Right lung (tissue), 5 donors: ENCODE measurements around the gene SOX5. TPM values are rescaled to one million over a fixed set of nuclear protein-coding genes. Genes with fewer than 3 reads are reported as not detected.

ENCODE experiments used
- DNase-seq, 2 donors: peaks; one replicate each; pipeline ENCODE4 v3.0.0-alpha.2; 2013
- polyA plus RNA-seq, 5 donors: library from polyadenylated mRNA; unstranded; fragments of 120-200 nt; gene quantifications; one replicate each; pipeline versions ENCODE4 v1.2.1 to v1.2.3, GENCODE V29; 2013; ENCODE audit warnings: inconsistent platforms in 1 of 5, low replicate concordance in 1 of 5; ENCODE audit not compliant: insufficient read length in 5 of 5, insufficient read depth in 1 of 5

SOX5 gene
- polyA plus RNA-seq, 5 donors: 18.6 to 42.1 (median 35.8) TPM

DNA sequence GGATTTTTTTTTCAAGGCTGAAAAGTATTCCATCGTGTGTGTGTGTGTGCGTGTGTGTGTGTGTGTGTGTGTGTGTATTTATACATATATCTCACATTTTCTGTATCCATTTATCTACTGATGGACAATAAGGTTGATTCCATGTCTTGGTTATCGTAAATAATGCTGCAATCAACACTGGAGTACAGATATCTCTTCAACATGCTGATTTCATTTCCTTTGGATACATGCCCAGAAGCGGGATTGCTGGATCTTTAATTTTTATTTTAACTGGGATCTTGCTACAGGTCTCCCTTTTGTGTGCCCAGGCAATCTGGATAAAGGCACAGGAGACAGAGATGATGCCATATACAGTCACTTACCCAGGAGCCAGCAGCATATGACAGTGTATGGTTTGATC, 338.1 kb downstream of the SOX5 start:
- no peak for DNase-seq

DNA sequence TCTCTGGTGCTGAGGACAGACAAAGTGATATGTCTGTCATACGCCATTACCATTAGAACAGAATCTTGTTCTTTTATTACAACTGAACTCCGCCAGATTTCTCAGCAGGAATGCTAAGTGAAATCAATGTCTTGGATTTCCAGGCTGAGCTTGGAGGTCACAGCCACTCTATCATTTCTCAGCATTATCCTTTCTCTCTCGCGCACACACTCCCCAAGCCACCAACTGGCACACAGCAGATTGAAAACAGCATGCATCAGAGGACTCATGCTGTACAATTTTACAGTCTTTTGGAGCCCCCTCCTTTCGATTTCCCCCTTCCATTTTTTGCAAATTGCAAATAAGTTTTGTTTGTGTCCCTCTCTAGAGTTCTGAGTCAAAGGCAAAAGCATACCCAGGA, 348.6 kb downstream of the SOX5 start:
- no peak for DNase-seq

GRCh38 chr12:23596568-23596967, 352.9 kb downstream of the SOX5 start:
- DNase-seq: no peak

GRCh38 chr12:23587833-23588559, 361.5 kb downstream of the SOX5 start:
- no peak for DNase-seq

DNA sequence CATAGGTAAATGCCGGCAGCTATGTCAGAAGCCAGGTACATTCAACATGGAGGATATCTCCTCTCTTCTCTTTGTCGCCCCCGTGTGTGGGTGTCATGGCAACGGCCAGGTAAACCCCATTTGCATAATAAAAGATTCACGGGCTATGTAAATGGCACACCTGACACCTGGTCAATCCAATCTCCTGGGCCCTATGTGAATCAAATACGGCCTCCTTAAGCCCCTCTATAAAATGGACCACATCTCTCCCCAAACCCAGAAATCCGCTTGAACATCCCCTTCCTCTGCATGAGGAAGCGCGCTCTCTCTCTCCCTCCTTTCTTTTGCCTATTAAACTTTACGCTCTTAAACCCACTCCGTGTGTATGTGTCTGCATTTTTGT, 363.7 kb downstream of the SOX5 start:
- DNase-seq: no peak

- DNase-seq: no peak
These were observed 364.2 kb downstream of the SOX5 start for GRCh38 chr12:23585156-23585781.

DNA sequence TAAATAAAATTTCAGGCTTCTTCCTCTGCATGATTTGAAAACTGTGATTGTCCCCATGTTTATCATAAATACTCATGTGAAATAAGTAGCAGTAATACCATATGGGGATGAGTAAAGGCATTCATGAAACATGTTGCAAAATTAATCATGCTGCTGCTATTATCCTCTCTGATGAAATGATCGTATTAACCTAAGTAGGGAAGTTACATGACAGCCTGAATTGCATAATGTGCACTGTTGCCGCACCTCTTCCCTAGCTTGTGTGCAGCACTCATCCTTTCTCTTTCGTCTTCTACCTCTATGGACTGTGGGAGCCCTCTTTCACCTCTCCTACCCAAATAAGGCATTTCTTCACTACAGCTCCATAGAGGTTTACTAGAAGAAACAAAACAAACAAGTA, 367.6 kb downstream of the SOX5 start:
- no peak for DNase-seq

- no peak for DNase-seq
These were observed 370.2 kb downstream of the SOX5 start for GRCh38 chr12:23579257-23579656.

GRCh38 chr12:23576372-23576771, 373.1 kb downstream of the SOX5 start:
- no peak for DNase-seq

GRCh38 chr12:23569356-23569755, 380.1 kb downstream of the SOX5 start:
- no peak for DNase-seq

- DNase-seq: no peak
These were observed 383.3 kb downstream of the SOX5 start for GRCh38 chr12:23566133-23566532.

- DNase-seq: peak; percentile 47 to 52
These were observed 384.9 kb downstream of the SOX5 start for GRCh38 chr12:23564451-23565152.

DNA sequence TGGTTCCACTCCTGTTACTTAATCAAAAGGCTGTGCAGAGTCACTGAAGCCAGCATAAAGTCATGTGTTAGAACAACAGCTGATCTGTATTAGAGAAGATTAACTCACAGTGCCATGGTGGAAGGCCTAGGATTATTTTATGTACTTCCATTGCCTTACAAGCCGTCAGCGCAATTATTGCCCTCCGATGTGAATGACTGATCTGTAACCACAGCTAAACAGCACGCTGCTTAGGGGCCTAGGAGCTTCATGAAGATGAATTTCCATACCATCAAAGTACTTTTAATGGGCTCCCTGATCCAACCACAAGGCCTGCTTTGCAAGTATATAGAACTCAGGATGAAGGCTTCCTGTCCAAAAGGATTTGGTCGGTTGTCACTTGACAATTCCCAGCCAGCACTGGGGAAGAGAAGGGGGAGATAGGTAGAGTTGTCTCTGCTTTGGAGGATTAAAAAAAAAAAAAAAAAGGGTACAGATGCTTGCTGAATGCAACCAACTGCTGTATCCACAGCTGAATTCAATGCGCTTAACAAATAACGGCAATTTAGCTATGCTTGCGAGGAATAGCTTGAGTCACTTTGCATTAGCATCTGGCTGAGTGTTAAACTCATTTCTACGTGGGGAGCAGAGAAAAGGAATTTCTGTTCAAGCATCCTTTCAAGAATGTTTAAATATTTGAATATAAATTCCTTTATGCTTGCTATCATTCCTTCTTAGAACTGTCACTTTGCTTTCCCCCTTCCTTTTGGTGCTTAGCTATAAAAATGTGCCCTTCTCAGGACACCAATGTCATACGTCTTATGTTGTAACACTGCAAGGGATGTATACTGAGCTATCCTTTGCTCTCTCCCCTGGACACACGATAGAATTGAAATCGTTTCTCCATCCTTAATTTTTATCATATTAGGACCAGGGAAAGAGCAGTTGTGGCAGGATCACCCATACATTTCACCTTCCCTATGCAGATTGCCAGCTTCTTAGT, 387.8 kb downstream of the SOX5 start:
- DNase-seq: peak; percentile 27

- no peak for DNase-seq
These were observed 388.9 kb downstream of the SOX5 start for GRCh38 chr12:23560611-23561010.

GRCh38 chr12:23559268-23559753, 390.2 kb downstream of the SOX5 start:
- no peak for DNase-seq

DNA sequence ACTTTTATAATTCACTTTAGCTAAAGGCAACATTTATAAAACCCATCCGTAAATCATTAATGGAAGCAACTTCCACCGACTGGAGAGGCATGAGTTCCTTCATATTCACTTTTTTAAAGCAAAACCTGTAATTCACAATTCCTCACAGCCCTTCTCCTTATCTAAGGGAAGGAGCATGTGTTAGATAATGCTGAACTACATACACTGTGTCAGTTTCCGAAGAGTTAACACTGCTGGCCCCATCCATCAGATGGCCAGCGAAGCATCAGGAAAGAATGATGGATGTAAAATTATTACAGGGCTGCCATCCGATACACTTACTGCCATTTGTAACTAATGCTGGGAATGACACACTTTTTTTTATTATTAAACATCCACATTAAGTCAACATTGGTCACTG, 392.8 kb downstream of the SOX5 start:
- no peak for DNase-seq

DNA sequence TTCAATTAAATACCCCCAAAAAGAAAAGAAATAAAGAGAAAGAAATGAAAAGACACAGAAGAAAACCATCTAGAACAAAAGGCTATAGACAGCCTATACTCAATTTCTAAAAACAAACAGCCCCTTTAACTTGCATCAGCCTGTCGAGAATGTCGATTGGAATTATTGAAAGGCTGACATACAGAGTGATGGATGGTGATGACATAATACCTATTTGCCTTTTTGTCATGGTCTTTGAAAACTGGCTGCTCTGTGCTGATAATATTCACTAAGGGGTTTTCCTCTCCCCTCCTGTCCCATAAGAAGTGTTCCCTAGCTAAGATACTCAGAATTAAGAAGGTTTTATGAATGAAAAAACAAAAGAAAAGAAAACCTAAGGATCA, 393.7 kb downstream of the SOX5 start:
- no peak for DNase-seq

DNA sequence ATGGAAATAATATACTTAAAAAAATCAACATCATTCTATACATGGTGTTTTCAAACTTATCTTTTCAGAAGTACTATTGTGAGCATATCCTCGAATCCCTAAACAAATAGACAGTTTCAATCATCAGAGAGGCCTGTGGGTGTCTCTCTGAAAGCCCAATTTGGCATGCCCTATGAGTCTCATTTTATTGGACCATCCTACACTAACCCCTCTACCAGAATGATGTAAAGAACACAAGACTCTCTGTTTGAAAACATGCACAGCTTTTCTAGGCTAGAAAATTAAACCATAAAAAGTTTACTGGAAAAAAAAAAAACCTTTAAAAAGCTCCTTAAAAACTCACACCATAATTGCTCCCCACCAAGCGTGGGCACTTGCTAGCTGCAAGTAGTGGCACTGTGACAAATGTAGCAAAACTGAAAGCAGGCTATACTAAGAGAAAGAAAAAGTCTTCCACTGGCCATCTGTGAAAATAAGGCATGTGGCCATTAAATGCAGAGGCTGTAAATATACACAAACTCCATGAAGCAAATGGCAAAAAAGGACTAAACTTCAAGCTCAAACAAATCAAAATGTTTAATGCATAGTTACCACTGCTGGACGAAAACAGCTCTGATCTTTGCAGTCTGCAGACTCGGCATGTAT, 394.2 kb downstream of the SOX5 start:
- DNase-seq: no peak

DNA sequence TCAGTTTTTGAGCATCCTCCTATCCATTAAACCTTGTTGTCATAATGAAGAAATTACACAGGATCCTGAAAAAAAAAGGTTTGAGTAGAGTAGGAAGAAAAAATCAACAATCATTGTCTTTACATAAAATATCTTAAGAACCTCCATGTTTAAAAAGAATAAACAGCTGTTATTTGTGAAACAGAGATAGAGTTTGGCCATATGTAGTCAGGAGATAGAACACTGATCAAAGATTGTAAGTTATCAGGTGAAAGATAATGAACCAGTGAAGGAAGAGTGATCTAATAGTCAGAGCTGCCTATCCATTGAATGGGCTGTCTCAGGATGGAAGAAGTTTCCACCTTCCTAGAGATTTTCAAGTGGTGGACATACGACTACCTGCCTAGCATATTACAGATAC, 397.1 kb downstream of the SOX5 start:
- DNase-seq: no peak

DNA sequence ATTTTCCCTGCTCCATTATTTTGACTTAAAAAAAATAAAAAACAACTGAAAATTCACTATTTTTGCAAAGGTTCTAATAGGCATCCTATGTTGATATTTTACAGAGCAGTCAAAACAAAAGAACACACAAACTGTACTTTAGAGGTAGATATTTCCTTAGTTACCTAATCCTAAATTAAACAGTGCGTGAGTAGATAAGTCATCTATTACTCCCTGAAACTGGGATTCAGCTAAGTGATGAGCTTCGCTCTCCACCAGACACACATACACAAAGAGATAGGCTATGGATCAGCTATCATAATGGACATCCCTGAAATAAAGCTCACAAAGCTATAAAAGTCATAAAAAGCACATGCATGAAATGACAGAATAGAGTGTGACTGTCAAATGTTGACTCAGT, 398.7 kb downstream of the SOX5 start:
- no peak for DNase-seq

GRCh38 chr12:23548742-23549141, 400.7 kb downstream of the SOX5 start:
- DNase-seq: no peak
